IMR-90 (cell line): ENCODE data around the gene PYY.

Experiments
- CEBPB ChIP-seq: IDR thresholded peaks from 2 replicates; pipeline ENCODE4 v1.6.1; 2012; ENCODE audit warnings: low read depth, low read length, improper control_type of control experiment
- CTCF ChIP-seq: conservative IDR thresholded peaks from 2 replicates; pipeline ENCODE4 v1.5.1; 2012; ENCODE audit warnings: mild to moderate bottlenecking, low read depth, low read length, improper control_type of control experiment
- FOS ChIP-seq: fragments of 150-350 bp; IDR thresholded peaks from 2 replicates; pipeline ENCODE4 v1.6.1; 2016; ENCODE audit warnings: low read depth, low read length
- MAFK ChIP-seq: IDR thresholded peaks from 2 replicates; pipeline ENCODE4 v1.6.1; 2012; ENCODE audit warnings: low read depth, low read length, improper control_type of control experiment
- POLR2A ChIP-seq: IDR thresholded peaks from 2 replicates; pipeline ENCODE4 v1.6.1; 2012; ENCODE audit warnings: mild to moderate bottlenecking, low read depth, low read length
- RCOR1 ChIP-seq: IDR thresholded peaks from 2 replicates; pipeline ENCODE4 v1.6.1; 2012; ENCODE audit warnings: mild to moderate bottlenecking, low read length, improper control_type of control experiment; ENCODE audit not compliant: insufficient replicate concordance
- RFX5 ChIP-seq: IDR thresholded peaks from 2 replicates; pipeline ENCODE4 v1.8.0; 2012; ENCODE audit warnings: low read depth, mild to moderate bottlenecking, low read length, moderate library complexity
- USF2 ChIP-seq: fragments of 150-350 bp; IDR thresholded peaks from 2 replicates; pipeline ENCODE4 v1.6.1; 2017; ENCODE audit warnings: mild to moderate bottlenecking, antibody characterized with exemption, low read length, low read depth

GRCh38 chr17:43916385-43916784, 37.4 kb downstream of the PYY start:
- TF ChIP-seq CTCF, result no peak
- no peak for TF ChIP-seq RFX5
- TF ChIP-seq USF2, result no peak
- TF ChIP-seq CEBPB, result no peak
- TF ChIP-seq POLR2A, result no peak
- no peak for TF ChIP-seq MAFK
- no peak for TF ChIP-seq RCOR1
- no peak for TF ChIP-seq FOS
